Lung (tissue), 12 donors: ENCODE data around the gene GNAI2. TPM values are rescaled to one million over a fixed set of nuclear protein-coding genes. Genes with fewer than 3 reads are reported as not detected.

Source experiments
- ATAC-seq: fragments of 200-7000 bp; cut with Tn5 transposase; one replicate; pipeline ENCODE4 v1.9.1; 2020; ENCODE audit warnings: moderate number of reproducible peaks; ENCODE audit not compliant: insufficient read depth, low FRiP score
- DNase-seq, 3 donors: peaks; one replicate each; pipeline ENCODE4 v3.0.0-alpha.2; 2013 to 2017
- H3K27ac ChIP-seq, 2 donors: one replicate each; pipeline ENCODE4 v1.5.1; 2013; ENCODE audit warnings: mild to moderate bottlenecking in 2 of 2, moderate library complexity in 2 of 2, control low read depth in 1 of 2, inconsistent platforms in 1 of 2, low read depth in 1 of 2, low read length in 1 of 2
- H3K27me3 ChIP-seq, 3 donors: one replicate each; pipeline ENCODE4 v1.5.1; 2013; ENCODE audit warnings: low read length in 2 of 3; ENCODE audit not compliant: control insufficient read depth in 3 of 3, insufficient read depth in 3 of 3
- H3K36me3 ChIP-seq, 4 donors: one replicate each; pipeline ENCODE4 v1.5.1; 2013; ENCODE audit warnings: low read length in 4 of 4, mild to moderate bottlenecking in 1 of 4, moderate library complexity in 1 of 4; ENCODE audit not compliant: control insufficient read depth in 4 of 4, insufficient read depth in 4 of 4
- H3K4me1 ChIP-seq, 5 donors: one replicate each; pipeline ENCODE4 v1.5.1; 2013; ENCODE audit warnings: low read length in 5 of 5, mild to moderate bottlenecking in 2 of 5, moderate library complexity in 1 of 5; ENCODE audit not compliant: control insufficient read depth in 5 of 5, insufficient read depth in 5 of 5
- H3K4me3 ChIP-seq: one replicate; pipeline ENCODE4 v1.5.1; 2013; ENCODE audit warnings: mild to moderate bottlenecking, control low read depth, moderate library complexity
- H3K9ac ChIP-seq, 2 donors: one replicate each; pipeline ENCODE4 v1.5.1; 2013; ENCODE audit warnings: low read length in 2 of 2, control low read depth in 1 of 2; ENCODE audit not compliant: insufficient read depth in 1 of 2
- H3K9me3 ChIP-seq, 4 donors: one replicate each; pipeline ENCODE4 v1.5.1; 2013; ENCODE audit warnings: low read length in 3 of 4, mild to moderate bottlenecking in 1 of 4, moderate library complexity in 1 of 4; ENCODE audit not compliant: control insufficient read depth in 4 of 4, insufficient read depth in 3 of 4
- CTCF ChIP-seq: IDR thresholded peaks from 2 replicates; pipeline ENCODE4 v1.5.1; 2012; ENCODE audit warnings: mild to moderate bottlenecking; ENCODE audit errors: control extremely low read depth, extremely low read depth
- WGBS, 2 donors: extraction: QIAGEN DNeasy Blood & Tissue Kit; methylation state at CpG; one replicate each; pipeline ENCODE4 v1.1.7; 2013; 5-methylcytosine and 5-hydroxymethylcytosine counted together
- polyA plus RNA-seq, 2 donors: library from polyadenylated mRNA; stranded (reverse); fragments of 200-250 nt; gene quantifications; one replicate each; pipeline ENCODE4 v1.2.1, GENCODE V29; 2013
- total RNA-seq, 2 donors: library from RNA; depleted of rRNA in 1 of 2; stranded (reverse); fragments of >200 nt in 1 of 2; gene quantifications; one replicate each; pipeline ENCODE4 v1.2.1, GENCODE V29; 2014 to 2021
- donor health status: control.
- donor health status: control.
- donor health status: Bipolar disorder and iron deficiency.
- donor health status: healthy.
- donor health status: DM: yes; HTN: yes; CAD: no.

GNAI2 gene
- total and polyA plus RNA-seq, 4 donors: 217 to 364 (median 278) TPM

DNA sequence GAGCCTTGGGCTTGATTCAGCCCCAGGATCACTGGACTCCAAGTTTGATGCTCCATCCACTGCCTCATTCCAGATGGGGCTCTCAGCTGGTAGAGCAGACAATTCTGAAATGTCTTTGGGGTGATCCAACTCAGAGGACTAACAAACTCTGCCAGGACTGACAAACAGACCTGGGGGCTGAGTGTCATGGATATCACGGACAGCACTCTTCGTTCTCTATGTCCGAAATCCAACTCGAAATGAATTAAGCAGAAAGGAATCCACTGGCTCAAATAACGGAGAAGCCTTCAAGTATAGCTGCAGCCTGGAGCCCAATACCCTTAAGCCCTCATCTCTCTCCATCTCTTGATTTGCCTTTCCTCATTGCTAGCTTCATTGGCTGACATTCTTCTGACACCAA, 16.7 kb upstream of the GNAI2 start:
- H3K27me3 ChIP-seq: no peaks in the 10 kb centered on the region
- H3K27ac ChIP-seq: no peak overlapping the region
- H3K9ac ChIP-seq: no peak overlapping the region
- no peak overlapping the region for H3K4me3 ChIP-seq
- peaks cover 0 to 5% (median 0%) of the 10 kb centered on the region in 5 donors for H3K4me1 ChIP-seq
- DNase-seq: no peak
- H3K36me3 ChIP-seq: no peaks in the 10 kb centered on the region
- TF ChIP-seq CTCF: no peak
- 93 to 94% methylated on average over 5 of the region's 5 CpGs for WGBS, 2 donors
- no peaks in the 10 kb centered on the region for H3K9me3 ChIP-seq
- no peak for ATAC-seq

DNA sequence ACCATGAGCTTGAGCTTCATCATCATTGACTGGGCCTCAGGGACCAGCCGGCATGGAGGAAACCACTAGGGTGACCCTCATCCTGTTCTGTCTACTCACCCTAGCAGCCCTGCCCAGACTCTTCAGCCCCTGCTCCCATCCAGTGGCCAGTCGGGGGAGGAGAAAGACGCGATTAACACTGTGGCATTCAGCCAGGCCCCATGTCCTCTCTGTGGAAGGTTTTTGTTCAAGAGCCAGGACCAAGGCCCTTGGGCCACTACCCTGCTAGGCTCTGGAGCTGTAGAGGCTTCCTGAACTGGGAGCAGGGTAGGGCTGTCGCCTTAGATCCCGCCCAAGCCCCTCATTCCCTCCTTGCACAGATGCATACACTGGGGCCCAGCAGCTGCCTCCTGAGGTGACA, 15.9 kb upstream of the GNAI2 start:
- Histone ChIP-seq H3K9ac (no peak overlapping the region), H3K36me3 (no peaks in the 10 kb centered on the region), H3K9me3 (no peaks in the 10 kb centered on the region), H3K27me3 (no peaks in the 10 kb centered on the region), H3K4me1 (peaks cover 0 to 5% (median 0%) of the 10 kb centered on the region in 5 donors), H3K27ac (no peak overlapping the region), H3K4me3 (no peak overlapping the region)
- DNase-seq: no peak
- 74 to 75% methylated on average over 6 of the region's 6 CpGs for WGBS, 2 donors
- ATAC-seq: no peak
- no peak for TF ChIP-seq CTCF

DNA sequence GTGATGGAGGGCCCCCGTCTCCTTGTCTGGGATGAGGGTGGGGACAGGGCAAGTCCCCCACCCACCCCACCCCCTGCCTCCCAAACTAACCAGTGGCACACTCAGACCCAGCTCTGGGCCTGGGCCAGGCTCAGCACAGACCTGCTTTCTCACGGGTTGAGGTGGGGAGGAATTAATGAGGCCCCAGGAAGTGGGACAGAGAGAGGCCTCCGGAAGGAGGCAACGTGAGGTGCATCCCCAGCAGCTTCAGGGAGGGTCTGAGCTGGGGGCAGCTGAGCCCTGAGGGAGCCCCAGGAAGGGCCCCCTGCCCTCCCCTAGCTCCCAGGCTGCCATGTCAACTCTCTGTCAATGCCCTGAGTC, 15.0 kb upstream of the GNAI2 start:
- ATAC-seq (no peak), DNase-seq (no peak)
- 59 to 62% methylated on average over 4 of the region's 4 CpGs for WGBS, 2 donors
- TF ChIP-seq CTCF: no peak
- Histone ChIP-seq H3K4me3 (no peak overlapping the region), H3K9ac (no peak overlapping the region), H3K4me1 (peaks cover 0 to 6% (median 0%) of the 10 kb centered on the region in 5 donors), H3K9me3 (no peaks in the 10 kb centered on the region), H3K36me3 (no peaks in the 10 kb centered on the region), H3K27ac (no peak overlapping the region), H3K27me3 (no peaks in the 10 kb centered on the region)

- DNase-seq: no peak
- ATAC-seq: no peak
- Histone ChIP-seq H3K9ac (no peak overlapping the region), H3K36me3 (no peaks in the 10 kb centered on the region), H3K4me3 (no peak overlapping the region), H3K9me3 (no peaks in the 10 kb centered on the region), H3K27me3 (no peaks in the 10 kb centered on the region), H3K4me1 (peaks cover 0 to 9% (median 0%) of the 10 kb centered on the region in 5 donors), H3K27ac (no peak overlapping the region)
- TF ChIP-seq CTCF: no peak
- WGBS, 2 donors: 47 to 69% methylated on average over 12 of the region's 12 CpGs
Measured at GRCh38 chr3:50221411-50222168, 14.4 kb upstream of the GNAI2 start.
